H1 (cell line): ENCODE measurements around the gene EGR4. TPM values are rescaled to one million over a fixed set of nuclear protein-coding genes. Genes with fewer than 3 reads are reported as not detected.

Source experiments
- ATF3 ChIP-seq: IDR thresholded peaks from 2 replicates; pipeline ENCODE4 v1.6.1; 2011; ENCODE audit warnings: low read depth, mild to moderate bottlenecking, low read length; ENCODE audit not compliant: insufficient read depth
- CTCF ChIP-seq, 3 experiments: IDR thresholded peaks; 1 replicate in 2 of 3; 2 replicates in 1 of 3; pipeline versions ENCODE4 v1.5.1 to v1.6.1; 2011; ENCODE audit warnings: low read length in 3 of 3, mild to moderate bottlenecking in 3 of 3, inconsistent platforms in 2 of 3, low read depth in 1 of 3, moderate library complexity in 1 of 3; ENCODE audit not compliant: insufficient read depth in 1 of 3; ENCODE audit errors: control extremely low read depth in 1 of 3
- SUZ12 ChIP-seq: fragments of 200-600 bp; sonication (generic); IDR thresholded peaks from 2 replicates; pipeline ENCODE4 v1.6.1; 2012; ENCODE audit warnings: mild to moderate bottlenecking, inconsistent platforms, low read length, moderate library complexity, mixed read lengths
- USF2 ChIP-seq: IDR thresholded peaks from 2 replicates; pipeline ENCODE4 v1.6.1; 2011; ENCODE audit warnings: low read length, improper control_type of control experiment
- polyA plus RNA-seq, 7 experiments: library from polyadenylated mRNA; depleted of rRNA in 3 of 7; stranded (reverse) in 5 of 7; unstranded in 2 of 7; fragments of >200 nt in 5 of 7; fragments of 200-250 nt in 2 of 7; gene quantifications; 1 replicate in 5 of 7; 2 replicates in 1 of 7; 4 replicates in 1 of 7; pipeline versions ENCODE4 v1.2.1 to v1.2.3, GENCODE V29; 2011 to 2013; ENCODE audit warnings: missing spikeins in 2 of 7, mixed read lengths in 2 of 7
- total RNA-seq: library from RNA; stranded (reverse); fragmentation: NEBNext Ultra II Directional; extraction: Animal tissue kit (Norgen Biotek cat#: 25700); gene quantifications from 2 replicates; pipeline ENCODE4 v1.2.1, GENCODE V29; 2021

Gene EGR4
- total and polyA plus RNA-seq, 2 of the 8 experiments (the other 6 are each of a cell fraction or from before 2014, with no cell fraction given) = 0.20 TPM; not detected in 1

- no peak for TF ChIP-seq CTCF (IDR thresholded peaks at IDR 0.05; ENCODE audit: control extremely low read depth in 1 of 3, insufficient read depth in 1 of 3, low read depth in 1 of 3, low read length in 3 of 3)
- TF ChIP-seq ATF3 = no peak
- no peak for TF ChIP-seq USF2
- TF ChIP-seq SUZ12 = no peak
Measured at GRCh38 chr2:73255907-73256617, 37.3 kb downstream of the EGR4 start (continued).
